Astrocyte of the cerebellum (primary cell): ENCODE measurements around the gene MAGEC3.

Source experiments
- DNase-seq: peaks from one replicate; pipeline ENCODE4 v3.0.0-alpha.2; 2011; ENCODE audit warnings: low read depth
- H3K4me3 ChIP-seq: 2 replicates; pipeline ENCODE4 v1.5.1; 2011; ENCODE audit warnings: mild to moderate bottlenecking, low read depth, low read length, moderate library complexity
- in situ Hi-C: cut with HindIII; loops from 2 replicates; pipeline ENCODE4 v1.10.0; 2017; ENCODE audit warnings: low sequenced_read_pairs
- TF ChIP-seq, protein P1 (sequence below): IDR thresholded peaks from 2 replicates; pipeline ENCODE4 v1.5.1; 2012; ENCODE audit warnings: low read length, low read depth, moderate library complexity, mild to moderate bottlenecking; ENCODE audit errors: missing control alignments

MAGEC3 gene

DNA sequence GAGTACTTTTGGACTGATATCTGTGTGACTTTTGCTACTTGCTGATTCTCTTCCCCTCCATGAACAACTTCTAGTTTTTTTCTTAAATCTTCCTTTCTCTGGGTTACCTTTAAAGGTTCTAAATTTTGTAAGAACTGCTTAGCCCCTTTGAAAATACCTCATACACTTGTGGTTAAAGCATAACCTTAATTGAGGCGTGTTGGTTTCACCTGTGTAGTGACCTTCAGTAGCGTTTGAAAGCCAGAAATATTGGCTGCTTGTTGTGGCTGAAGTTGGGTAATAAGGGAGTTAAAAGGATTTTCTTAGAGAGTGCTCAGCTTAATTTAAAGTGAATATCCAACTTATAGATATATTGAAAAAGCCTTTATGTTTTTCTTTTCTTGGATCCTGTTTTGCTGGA lies 97.5 kb downstream of the MAGEC3 start:
- H3K4me3 ChIP-seq, result no peak overlapping the region
- TF ChIP-seq, protein P1, sequence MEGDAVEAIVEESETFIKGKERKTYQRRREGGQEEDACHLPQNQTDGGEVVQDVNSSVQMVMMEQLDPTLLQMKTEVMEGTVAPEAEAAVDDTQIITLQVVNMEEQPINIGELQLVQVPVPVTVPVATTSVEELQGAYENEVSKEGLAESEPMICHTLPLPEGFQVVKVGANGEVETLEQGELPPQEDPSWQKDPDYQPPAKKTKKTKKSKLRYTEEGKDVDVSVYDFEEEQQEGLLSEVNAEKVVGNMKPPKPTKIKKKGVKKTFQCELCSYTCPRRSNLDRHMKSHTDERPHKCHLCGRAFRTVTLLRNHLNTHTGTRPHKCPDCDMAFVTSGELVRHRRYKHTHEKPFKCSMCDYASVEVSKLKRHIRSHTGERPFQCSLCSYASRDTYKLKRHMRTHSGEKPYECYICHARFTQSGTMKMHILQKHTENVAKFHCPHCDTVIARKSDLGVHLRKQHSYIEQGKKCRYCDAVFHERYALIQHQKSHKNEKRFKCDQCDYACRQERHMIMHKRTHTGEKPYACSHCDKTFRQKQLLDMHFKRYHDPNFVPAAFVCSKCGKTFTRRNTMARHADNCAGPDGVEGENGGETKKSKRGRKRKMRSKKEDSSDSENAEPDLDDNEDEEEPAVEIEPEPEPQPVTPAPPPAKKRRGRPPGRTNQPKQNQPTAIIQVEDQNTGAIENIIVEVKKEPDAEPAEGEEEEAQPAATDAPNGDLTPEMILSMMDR, result no peak
- in situ Hi-C loops, result no loop called here
- no peak for DNase-seq

DNA sequence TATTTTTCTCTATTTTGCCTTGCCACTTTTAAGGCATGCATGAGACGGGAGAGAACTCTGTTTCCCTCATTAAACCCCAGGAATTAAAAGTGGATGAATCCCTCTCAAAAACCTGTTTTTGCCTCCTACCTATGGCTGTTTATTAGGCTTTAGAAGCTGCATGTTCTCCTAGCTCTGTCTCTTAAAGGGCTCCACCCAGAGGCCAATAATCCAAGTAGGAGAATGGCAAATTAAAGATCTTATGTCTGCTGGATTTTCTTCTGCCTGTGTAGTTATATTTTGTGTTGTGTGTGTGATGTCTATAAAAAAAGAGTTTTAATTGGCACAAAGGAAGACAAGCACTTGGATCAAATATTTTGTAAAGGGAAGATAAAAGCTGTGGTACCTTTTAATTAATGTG lies 98.0 kb downstream of the MAGEC3 start:
- in situ Hi-C loops, result no loop called here
- no peak overlapping the region for H3K4me3 ChIP-seq
- DNase-seq, result no peak
- TF ChIP-seq, protein P1, result peak; percentile 23

DNA sequence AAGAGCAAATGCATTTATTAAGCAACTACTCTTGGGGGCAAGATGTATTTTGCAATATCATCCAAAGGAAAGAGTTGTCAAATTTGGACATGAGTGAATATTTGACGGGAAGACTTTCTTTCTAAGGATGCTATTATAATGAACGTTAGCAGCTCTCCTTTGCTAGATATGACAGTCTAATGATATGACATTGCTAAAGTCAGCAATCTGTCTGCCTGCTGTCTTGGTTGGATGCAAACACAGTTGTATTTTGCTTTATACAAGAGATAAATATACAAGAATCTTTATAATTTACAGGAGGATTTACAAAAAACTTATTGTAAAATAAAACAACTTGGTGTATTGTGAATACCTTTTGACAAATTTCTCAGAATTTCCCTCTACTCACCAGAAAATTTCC lies 103.1 kb downstream of the MAGEC3 start:
- H3K4me3 ChIP-seq, result no peak overlapping the region
- in situ Hi-C loops, result no loop called here
- no peak for DNase-seq
- TF ChIP-seq, protein P1, result no peak

DNA sequence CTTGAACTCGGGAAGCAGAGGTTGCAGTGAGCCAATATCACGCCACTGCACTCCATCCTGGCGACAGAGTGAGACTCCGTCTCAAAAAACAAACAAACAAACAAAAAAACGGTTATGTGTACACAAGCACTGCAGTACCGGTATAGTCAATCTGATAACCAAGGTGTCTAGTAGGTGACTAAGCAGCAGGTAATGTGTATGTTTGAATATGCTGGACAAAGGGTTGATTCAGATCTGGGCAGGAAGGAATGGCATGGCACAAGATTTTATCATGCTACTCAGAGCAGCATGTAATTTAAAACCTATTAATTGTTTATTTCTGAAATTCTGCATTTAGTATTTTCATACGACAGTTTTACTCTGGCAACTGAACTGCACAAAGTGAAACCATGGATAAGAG lies 107.3 kb downstream of the MAGEC3 start:
- no peak overlapping the region for H3K4me3 ChIP-seq
- TF ChIP-seq, protein P1, result no peak
- no peak for DNase-seq
- in situ Hi-C loops, result no loop called here

DNA sequence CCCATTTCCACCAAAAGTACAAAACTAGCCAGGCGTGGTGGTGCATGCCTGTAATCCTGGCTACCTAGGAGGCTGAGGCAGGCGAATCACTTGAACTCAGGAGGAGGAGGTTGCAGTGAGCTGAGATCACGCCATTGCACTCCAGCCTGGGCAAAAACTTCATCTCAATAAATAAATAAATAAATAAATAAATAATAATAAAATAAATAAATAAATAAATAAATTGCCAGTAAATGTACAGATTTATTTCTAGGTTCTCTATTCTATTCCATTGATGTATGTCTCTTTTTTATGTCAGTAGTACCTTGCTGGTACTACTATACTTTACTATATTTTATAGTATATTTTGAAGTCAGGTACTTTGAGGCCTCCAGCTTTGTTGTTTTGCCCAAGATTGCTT lies 109.2 kb downstream of the MAGEC3 start:
- DNase-seq, result no peak
- in situ Hi-C loops, result no loop called here
- no peak overlapping the region for H3K4me3 ChIP-seq
- TF ChIP-seq, protein P1, result no peak
